ENCODE results near the gene ZBTB8A. TPM values are rescaled to one million over a fixed set of nuclear protein-coding genes. Genes with fewer than 3 reads are reported as not detected.

ZBTB8A gene
- total RNA-seq, 4 donors from 2014 or later: 2.2 to 21.1 (median 6.6) TPM

DNA sequence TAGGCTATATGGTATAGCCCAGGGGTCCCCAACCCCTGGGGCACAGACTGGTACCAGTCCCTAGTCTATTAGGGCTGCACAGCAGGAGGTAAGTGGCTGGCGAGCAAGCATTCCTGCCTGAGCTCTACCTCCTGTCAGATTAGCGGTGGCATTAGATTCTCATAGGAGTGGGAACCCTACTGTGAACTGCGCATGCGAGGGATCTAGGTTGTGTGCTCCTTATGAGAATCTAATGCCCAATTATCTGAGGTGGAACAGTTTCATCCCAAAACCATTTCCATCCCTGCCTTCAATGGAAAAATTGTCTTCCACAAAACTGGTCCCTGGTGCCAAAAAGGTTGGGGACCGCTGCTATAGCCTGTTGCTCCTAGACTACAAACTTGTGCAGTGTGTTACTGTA, 22.8 kb upstream of the ZBTB8A start:
- no peak overlapping the region for H3K4me3 ChIP-seq
- TF ChIP-seq, protein P1, sequence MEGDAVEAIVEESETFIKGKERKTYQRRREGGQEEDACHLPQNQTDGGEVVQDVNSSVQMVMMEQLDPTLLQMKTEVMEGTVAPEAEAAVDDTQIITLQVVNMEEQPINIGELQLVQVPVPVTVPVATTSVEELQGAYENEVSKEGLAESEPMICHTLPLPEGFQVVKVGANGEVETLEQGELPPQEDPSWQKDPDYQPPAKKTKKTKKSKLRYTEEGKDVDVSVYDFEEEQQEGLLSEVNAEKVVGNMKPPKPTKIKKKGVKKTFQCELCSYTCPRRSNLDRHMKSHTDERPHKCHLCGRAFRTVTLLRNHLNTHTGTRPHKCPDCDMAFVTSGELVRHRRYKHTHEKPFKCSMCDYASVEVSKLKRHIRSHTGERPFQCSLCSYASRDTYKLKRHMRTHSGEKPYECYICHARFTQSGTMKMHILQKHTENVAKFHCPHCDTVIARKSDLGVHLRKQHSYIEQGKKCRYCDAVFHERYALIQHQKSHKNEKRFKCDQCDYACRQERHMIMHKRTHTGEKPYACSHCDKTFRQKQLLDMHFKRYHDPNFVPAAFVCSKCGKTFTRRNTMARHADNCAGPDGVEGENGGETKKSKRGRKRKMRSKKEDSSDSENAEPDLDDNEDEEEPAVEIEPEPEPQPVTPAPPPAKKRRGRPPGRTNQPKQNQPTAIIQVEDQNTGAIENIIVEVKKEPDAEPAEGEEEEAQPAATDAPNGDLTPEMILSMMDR (IDR thresholded peaks at IDR 0.05): no peak
- TF ChIP-seq EP300 (IDR thresholded peaks at IDR 0.05; ENCODE audit: low read depth) (no peak), POLR2AphosphoS5 (IDR thresholded peaks at IDR 0.05) (no peak), POLR2A (IDR thresholded peaks at IDR 0.05) (no peak)
- H3K36me3 ChIP-seq: no peaks in the 10 kb centered on the region
- H3K9me3 ChIP-seq: no peaks in the 10 kb centered on the region
- intact Hi-C loops (cut with DNase I; ENCODE audit: low total_unique reads) (no loop called here), in situ Hi-C loops (cut with MboI; ENCODE audit: low pct_ligation_motif_present in 1 of 4, low pct_unique_long_range_greater_than_20kb in 1 of 4, low sequenced_read_pairs in 3 of 4) (loop anchor here in 1 of 4 donors (25.0 kb wide), 1 partner anchor 271 kb away; no protein-coding TSS in a partner anchor)
- WGBS, 2 donors (ENCODE audit: low coverage in 1 of 2): 89% methylated on average over 5 of the region's 5 CpGs; no CpG with 5 or more reads in 1 of the 2 donors
- peaks cover 0 to 9% (median 1%) of the 10 kb centered on the region in 4 donors for H3K4me1 ChIP-seq
- no peak for DNase-seq
- H3K27me3 ChIP-seq: no peaks in the 10 kb centered on the region
- H3K27ac ChIP-seq: no peak overlapping the region

DNA sequence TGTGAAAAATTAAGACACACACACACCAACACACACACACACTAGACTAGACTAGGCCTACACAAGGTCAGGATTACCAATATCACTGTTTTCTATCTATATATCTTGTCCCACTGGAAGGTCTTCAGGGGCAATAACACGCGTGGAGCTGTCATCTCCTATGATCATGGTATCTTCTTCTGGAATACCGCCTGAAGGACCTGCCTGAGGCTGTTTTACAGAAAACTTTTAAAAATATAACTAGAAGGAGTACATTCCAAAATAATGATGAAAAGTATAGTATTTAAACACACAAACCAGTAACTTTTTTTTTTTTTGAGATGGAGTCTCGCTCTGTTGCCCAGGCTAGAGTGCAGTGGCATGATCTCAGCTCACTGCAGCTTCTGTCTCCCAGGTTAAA, 20.3 kb upstream of the ZBTB8A start:
- no peaks in the 10 kb centered on the region for H3K9me3 ChIP-seq
- no peaks in the 10 kb centered on the region for H3K36me3 ChIP-seq
- H3K27ac ChIP-seq: no peak overlapping the region
- TF ChIP-seq POLR2A (IDR thresholded peaks at IDR 0.05) (no peak), EP300 (IDR thresholded peaks at IDR 0.05; ENCODE audit: low read depth) (no peak), POLR2AphosphoS5 (IDR thresholded peaks at IDR 0.05) (no peak)
- TF ChIP-seq, protein P1 (IDR thresholded peaks at IDR 0.05): no peak
- intact Hi-C loops (cut with DNase I; ENCODE audit: low total_unique reads) (no loop called here), in situ Hi-C loops (cut with MboI; ENCODE audit: low pct_ligation_motif_present in 1 of 4, low pct_unique_long_range_greater_than_20kb in 1 of 4, low sequenced_read_pairs in 3 of 4) (loop anchor here in 1 of 4 donors (25.0 kb wide), 1 partner anchor 268 kb away; no protein-coding TSS in a partner anchor)
- peaks cover 0 to 9% (median 1%) of the 10 kb centered on the region in 4 donors for H3K4me1 ChIP-seq
- H3K4me3 ChIP-seq: no peak overlapping the region
- WGBS, 2 donors (ENCODE audit: low coverage in 1 of 2): 92 to 93% methylated on average over 4 of the region's 4 CpGs
- no peaks in the 10 kb centered on the region for H3K27me3 ChIP-seq
- DNase-seq: no peak

DNA sequence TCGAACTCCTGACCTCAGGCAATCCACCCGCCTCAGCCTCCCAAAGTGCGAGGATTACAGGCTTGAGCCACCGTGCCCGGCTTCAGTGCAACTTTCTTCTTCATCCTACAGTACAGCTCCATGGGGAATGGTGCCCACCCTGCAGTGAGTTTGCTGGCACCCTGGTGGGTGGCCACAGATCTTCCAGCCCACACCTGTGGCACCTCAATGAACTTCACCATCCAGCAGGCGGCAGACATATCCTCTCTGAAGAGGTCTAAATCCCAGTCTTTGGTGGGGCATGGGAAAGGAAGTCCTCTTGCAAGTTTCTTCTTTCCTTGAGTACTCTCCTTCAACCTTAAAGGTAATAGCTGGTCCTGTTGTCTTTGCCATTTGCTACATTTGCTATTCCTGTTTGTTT, 18.1 kb upstream of the ZBTB8A start:
- H3K4me3 ChIP-seq: peak overlapping the region in 1 of 4 donors; percentile 25

DNA sequence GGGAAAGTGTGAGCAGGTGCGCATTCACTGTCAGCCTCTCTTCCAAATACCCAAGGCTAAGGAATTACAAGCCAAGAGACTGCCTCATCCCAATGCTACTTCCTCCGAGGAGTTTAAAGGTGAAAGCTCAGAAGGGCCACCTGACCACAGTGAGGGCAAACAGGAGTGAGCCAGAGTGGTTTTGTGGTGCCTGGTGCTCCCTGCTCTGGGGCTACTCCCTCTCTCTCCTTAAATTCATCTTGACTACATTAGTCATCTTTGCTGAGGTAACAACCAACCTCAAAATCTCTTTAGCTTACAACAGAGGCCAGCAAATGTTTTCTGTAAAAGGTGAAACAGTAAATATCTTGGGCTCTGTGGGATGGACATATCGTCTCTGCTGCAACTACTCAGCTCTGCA, 14.2 kb upstream of the ZBTB8A start:
- Histone ChIP-seq H3K4me3 (no peak overlapping the region), H3K36me3 (no peaks in the 10 kb centered on the region), H3K27ac (no peak overlapping the region), H3K4me1 (peaks cover 0 to 12% (median 1%) of the 10 kb centered on the region in 4 donors), H3K9me3 (no peaks in the 10 kb centered on the region), H3K27me3 (no peaks in the 10 kb centered on the region)
- TF ChIP-seq POLR2A (IDR thresholded peaks at IDR 0.05) (no peak), EP300 (IDR thresholded peaks at IDR 0.05; ENCODE audit: low read depth) (no peak), POLR2AphosphoS5 (IDR thresholded peaks at IDR 0.05) (no peak)
- TF ChIP-seq, protein P1 (IDR thresholded peaks at IDR 0.05): no peak
- intact Hi-C loops (cut with DNase I; ENCODE audit: low total_unique reads) (no loop called here), in situ Hi-C loops (cut with MboI; ENCODE audit: low pct_ligation_motif_present in 1 of 4, low pct_unique_long_range_greater_than_20kb in 1 of 4, low sequenced_read_pairs in 3 of 4) (no loop called here)
- WGBS, 2 donors (ENCODE audit: low coverage in 1 of 2): 69% methylated on average over 3 of the region's 3 CpGs
- DNase-seq: no peak

More for the DNA sequence above, 18.1 kb upstream of the ZBTB8A start:
- H3K27ac ChIP-seq: no peak overlapping the region
- H3K36me3 ChIP-seq: no peaks in the 10 kb centered on the region
- no peaks in the 10 kb centered on the region for H3K27me3 ChIP-seq
- in situ Hi-C loops (cut with MboI; ENCODE audit: low pct_ligation_motif_present in 1 of 4, low pct_unique_long_range_greater_than_20kb in 1 of 4, low sequenced_read_pairs in 3 of 4): loop anchor here in 1 of 4 donors (25.0 kb wide), 1 partner anchor 266 kb away; no protein-coding TSS in a partner anchor
- WGBS, 2 donors (ENCODE audit: low coverage in 1 of 2): 89 to 94% methylated on average over 2 to 6 of the region's 6 CpGs
- peaks cover 0 to 12% (median 1%) of the 10 kb centered on the region in 4 donors for H3K4me1 ChIP-seq
- intact Hi-C loops (cut with DNase I; ENCODE audit: low total_unique reads): no loop called here
- TF ChIP-seq POLR2AphosphoS5 (IDR thresholded peaks at IDR 0.05) (no peak), POLR2A (IDR thresholded peaks at IDR 0.05) (no peak), EP300 (IDR thresholded peaks at IDR 0.05; ENCODE audit: low read depth) (no peak)
- TF ChIP-seq, protein P1 (IDR thresholded peaks at IDR 0.05): no peak
- no peaks in the 10 kb centered on the region for H3K9me3 ChIP-seq
- DNase-seq: no peak

Data from transverse colon (tissue), 4 donors.